HepG2 (cell line): Measurements from ENCODE around the gene USP20. TPM values are rescaled to one million over a fixed set of nuclear protein-coding genes. Genes with fewer than 3 reads are reported as not detected.

ENCODE experiments used
- ATAC-seq: fragments of 200-7000 bp; cut with Tn5 transposase; 3 replicates; pipeline ENCODE4 v1.9.1; 2020; ENCODE audit warnings: mild to moderate bottlenecking, moderate library complexity
- BruUV-seq: library from RNA; stranded (reverse); fragments of 400-500 nt; replicated peaks from 2 replicates; lab custom pipeline; 2021; lab: Mats Ljungman, UMichigan
- CTCF ChIA-PET: fragments of 300-600 bp; formaldehyde crosslinking; extraction: SDS; loops from one replicate; lab custom pipeline; 2021; ENCODE audit warnings: low total read pairs, inconsistent platforms, low intra/inter-chr PET ratio; lab: Yijun Ruan, JAX
- POLR2A ChIA-PET: fragments of 350-600 bp; sonication (Branson Sonifier 250); formaldehyde crosslinking; loops from one replicate; lab custom pipeline; 2020; ENCODE audit warnings: antibody characterized with exemption, inconsistent platforms; lab: Yijun Ruan, JAX
- DNase-seq: peaks from one replicate; pipeline ENCODE4 v3.0.0-alpha.2; 2015; ENCODE audit warnings: low spot score
- FAIRE-seq: peaks from 3 replicates; lab custom pipeline; 2011; peaks lifted over from hg19 to GRCh38; lab: Jason Lieb, UNC
- H2AFZ ChIP-seq: one replicate; pipeline ENCODE4 v1.6.1; 2011; ENCODE audit warnings: low read length, inconsistent platforms
- H3K27ac ChIP-seq: fragments of 300-600 bp; 3 replicates; pipeline ENCODE4 v1.8.0; 2011; ENCODE audit warnings: mixed run types, mild to moderate bottlenecking, mixed read lengths, low read length, inconsistent platforms; ENCODE audit not compliant: insufficient read depth; ENCODE audit errors: extremely low read length
- H3K27me3 ChIP-seq, 2 experiments: fragments of 200-600 bp in 1 of 2; 2 replicates in 1 of 2; 3 replicates in 1 of 2; pipeline versions ENCODE4 v1.6.0 to v1.8.0; 2011; ENCODE audit warnings: low read length in 2 of 2, mild to moderate bottlenecking in 2 of 2, moderate library complexity in 2 of 2, inconsistent platforms in 1 of 2; ENCODE audit not compliant: insufficient read depth in 2 of 2, control insufficient read depth in 1 of 2
- H3K36me3 ChIP-seq, 2 experiments: fragments of 200-600 bp in 1 of 2; replicated peaks in 1 of 2; 2 replicates in 1 of 2; 3 replicates in 1 of 2; pipeline versions ENCODE4 v1.5.1 to v1.8.0; 2011; ENCODE audit warnings: low read length in 2 of 2, inconsistent platforms in 1 of 2; ENCODE audit not compliant: insufficient read depth in 2 of 2, control insufficient read depth in 1 of 2
- H3K4me1 ChIP-seq: 2 replicates; pipeline ENCODE4 v1.5.1; 2012; ENCODE audit warnings: low read length, inconsistent platforms; ENCODE audit not compliant: insufficient read depth
- H3K4me2 ChIP-seq: 2 replicates; pipeline ENCODE4 v1.6.0; 2011; ENCODE audit warnings: low read depth, low read length, inconsistent platforms
- H3K4me3 ChIP-seq, 3 experiments: fragments of 200-600 bp in 1 of 3; sonication (generic), shearing (Covaris generic) in 1 of 3; replicated peaks in 1 of 3; 2 replicates each; pipeline ENCODE4 v1.5.1; 2011 to 2016; ENCODE audit warnings: low read length in 3 of 3, inconsistent platforms in 2 of 3, low read depth in 2 of 3, mild to moderate bottlenecking in 2 of 3, control low read depth in 1 of 3, mixed read lengths in 1 of 3; ENCODE audit not compliant: insufficient read depth in 1 of 3
- H3K79me2 ChIP-seq: one replicate; pipeline ENCODE4 v1.6.1; 2011; ENCODE audit warnings: low read length, inconsistent platforms; ENCODE audit not compliant: insufficient read depth
- H3K9ac ChIP-seq: 2 replicates; pipeline ENCODE4 v1.6.0; 2011; ENCODE audit warnings: mild to moderate bottlenecking, low read depth, low read length, inconsistent platforms; ENCODE audit not compliant: insufficient read depth
- H3K9me3 ChIP-seq: 2 replicates; pipeline ENCODE4 v1.5.1; 2012; ENCODE audit warnings: mild to moderate bottlenecking, low read length
- H4K20me1 ChIP-seq: 2 replicates; pipeline ENCODE4 v1.6.0; 2011; ENCODE audit warnings: inconsistent platforms, mild to moderate bottlenecking, low read length, moderate library complexity; ENCODE audit not compliant: insufficient read depth
- ARID4A ChIP-seq: sonication (generic); formaldehyde crosslinking; IDR thresholded peaks from 2 replicates; pipeline ENCODE4 v1.5.0; 2020; ENCODE audit warnings: mild to moderate bottlenecking, missing genetic modification reagents, borderline replicate concordance
- CSRNP2 ChIP-seq: sonication (generic); formaldehyde crosslinking; conservative IDR thresholded peaks from 2 replicates; pipeline ENCODE4 v1.8.0; 2022; ENCODE audit warnings: low read depth, missing genetic modification reagents
- PHF20 ChIP-seq: sonication (generic); formaldehyde crosslinking; IDR thresholded peaks from 2 replicates; pipeline ENCODE4 v1.5.0; 2020; ENCODE audit warnings: mild to moderate bottlenecking, missing genetic modification reagents
- SKI ChIP-seq: fragments of 450-650 bp; IDR thresholded peaks from one replicate; pipeline ENCODE4 v1.6.1; 2018; ENCODE audit warnings: mild to moderate bottlenecking; ENCODE audit not compliant: partially characterized antibody
- ZBTB1 ChIP-seq: sonication (generic); formaldehyde crosslinking; IDR thresholded peaks from 2 replicates; pipeline ENCODE4 v1.4.0; 2020; ENCODE audit warnings: missing genetic modification reagents, borderline replicate concordance
- ZFYVE20 ChIP-seq: sonication (generic); formaldehyde crosslinking; IDR thresholded peaks from 2 replicates; pipeline ENCODE4 v1.8.0; 2023; ENCODE audit warnings: low read depth, mild to moderate bottlenecking, moderate library complexity, missing genetic modification reagents, borderline replicate concordance
- ZNF781 ChIP-seq: sonication (generic); formaldehyde crosslinking; IDR thresholded peaks from 2 replicates; pipeline ENCODE4 v1.5.1; 2020; ENCODE audit warnings: borderline replicate concordance, mild to moderate bottlenecking, missing genetic modification reagents; ENCODE audit errors: not compliant biosample characterization
- ZSCAN12 ChIP-seq: sonication (generic); formaldehyde crosslinking; IDR thresholded peaks from 2 replicates; pipeline ENCODE4 v1.9.0; 2021; ENCODE audit warnings: mild to moderate bottlenecking, missing genetic modification reagents
- WGBS: methylation state at CpG from one replicate; pipeline ENCODE4 v1.1.6; 2017; ENCODE audit warnings: low lambda C conversion rate; 5-methylcytosine and 5-hydroxymethylcytosine counted together
- in situ Hi-C: cut with HindIII; loops from 2 replicates; pipeline ENCODE4 v1.10.0; 2017; ENCODE audit warnings: low pct_unique_long_range_greater_than_20kb; ENCODE audit not compliant: extremely low pct_ligation_motif_present
- intact Hi-C: fragments of 100-400 bp; cut with micrococcal nuclease; formaldehyde crosslinking; loops from one replicate; pipeline ENCODE4 v1.10.0; 2022; ENCODE audit not compliant: unreplicated experiment
- polyA plus RNA-seq, 8 experiments: library from polyadenylated mRNA; depleted of rRNA in 3 of 8; stranded (reverse) in 7 of 8; unstranded in 1 of 8; fragments of >200 nt; fragmentation: Illumina TruSeq in 4 of 8; extraction: Trizol in 4 of 8; gene quantifications; 2 replicates each; pipeline versions ENCODE4 v1.2.1 to v1.2.3, GENCODE V29; 2011 to 2016; ENCODE audit warnings: low read depth in 4 of 8, missing spikeins in 1 of 8, mixed read lengths in 1 of 8; ENCODE audit not compliant: insufficient read depth in 1 of 8
- total RNA-seq, 5 experiments: library from RNA; depleted of rRNA; stranded (reverse); fragments of >200 nt; fragmentation: Illumina TruSeq; extraction: Trizol; gene quantifications; 2 replicates each; pipeline ENCODE4 v1.2.3, GENCODE V29; 2016; ENCODE audit warnings: low read depth in 1 of 5

Gene USP20
- total and polyA plus RNA-seq, 2 of the 13 experiments (the other 11 are each of a cell fraction or from before 2014, with no cell fraction given): 4.4 to 5.9 TPM

GRCh38 chr9:129891569-129891968 is 56.3 kb downstream of the USP20 start:
- in situ Hi-C loops (no loop called here), intact Hi-C loops (no loop called here)
- H3K4me2 ChIP-seq: no peak overlapping the region
- H3K36me3 ChIP-seq: peaks cover 4 to 8% of the 10 kb centered on the region in 2 experiments; a peak in 2 of 5 replicates
- ATAC-seq (no peak), DNase-seq (no peak), FAIRE-seq (no peak)
- no peak for TF ChIP-seq ZBTB1 (CRISPR knock-in tag)
- no peak for TF ChIP-seq SKI
- TF ChIP-seq ARID4A: no peak
- TF ChIP-seq ZSCAN12 (CRISPR knock-in tag): no peak
- TF ChIP-seq CSRNP2: no peak
- no peak for TF ChIP-seq PHF20 (CRISPR knock-in tag)
- no peak for TF ChIP-seq ZFYVE20 (CRISPR knock-in tag)
- TF ChIP-seq ZNF781 (CRISPR knock-in tag): no peak
- H3K27ac ChIP-seq: no peak overlapping the region
- H3K79me2 ChIP-seq: no peaks in the 10 kb centered on the region
- POLR2A ChIA-PET: no interaction called here
- no peak overlapping the region for H3K9ac ChIP-seq
- peaks cover 11% of the 10 kb centered on the region for H3K4me1 ChIP-seq
- CTCF ChIA-PET: no interaction called here
- H3K27me3 ChIP-seq: no peaks in the 10 kb centered on the region
- no peaks in the 10 kb centered on the region for H4K20me1 ChIP-seq
- no peaks in the 10 kb centered on the region for H3K9me3 ChIP-seq
- no peak overlapping the region for H3K4me3 ChIP-seq
- no peak overlapping the region for H2AFZ ChIP-seq
- 93% methylated on average over 4 of the region's 4 CpGs for WGBS
- no TSS peak for BruUV-seq
